RPMI7951 (cell line): ENCODE data around the gene PRKCSH. TPM values are rescaled to one million over a fixed set of nuclear protein-coding genes. Genes with fewer than 3 reads are reported as not detected.

Source experiments
- DNase-seq: peaks from one replicate; pipeline ENCODE4 v3.0.0-alpha.2; 2012; ENCODE audit warnings: low read depth
- total RNA-seq: library from RNA; depleted of rRNA; stranded (reverse); fragments of >200 nt; shearing (Covaris generic); gene quantifications from 2 replicates; pipeline ENCODE4 v1.2.3, GENCODE V29; 2014

PRKCSH gene
- total RNA-seq, 1 experiment from 2014 or later = 94.3 TPM

DNA sequence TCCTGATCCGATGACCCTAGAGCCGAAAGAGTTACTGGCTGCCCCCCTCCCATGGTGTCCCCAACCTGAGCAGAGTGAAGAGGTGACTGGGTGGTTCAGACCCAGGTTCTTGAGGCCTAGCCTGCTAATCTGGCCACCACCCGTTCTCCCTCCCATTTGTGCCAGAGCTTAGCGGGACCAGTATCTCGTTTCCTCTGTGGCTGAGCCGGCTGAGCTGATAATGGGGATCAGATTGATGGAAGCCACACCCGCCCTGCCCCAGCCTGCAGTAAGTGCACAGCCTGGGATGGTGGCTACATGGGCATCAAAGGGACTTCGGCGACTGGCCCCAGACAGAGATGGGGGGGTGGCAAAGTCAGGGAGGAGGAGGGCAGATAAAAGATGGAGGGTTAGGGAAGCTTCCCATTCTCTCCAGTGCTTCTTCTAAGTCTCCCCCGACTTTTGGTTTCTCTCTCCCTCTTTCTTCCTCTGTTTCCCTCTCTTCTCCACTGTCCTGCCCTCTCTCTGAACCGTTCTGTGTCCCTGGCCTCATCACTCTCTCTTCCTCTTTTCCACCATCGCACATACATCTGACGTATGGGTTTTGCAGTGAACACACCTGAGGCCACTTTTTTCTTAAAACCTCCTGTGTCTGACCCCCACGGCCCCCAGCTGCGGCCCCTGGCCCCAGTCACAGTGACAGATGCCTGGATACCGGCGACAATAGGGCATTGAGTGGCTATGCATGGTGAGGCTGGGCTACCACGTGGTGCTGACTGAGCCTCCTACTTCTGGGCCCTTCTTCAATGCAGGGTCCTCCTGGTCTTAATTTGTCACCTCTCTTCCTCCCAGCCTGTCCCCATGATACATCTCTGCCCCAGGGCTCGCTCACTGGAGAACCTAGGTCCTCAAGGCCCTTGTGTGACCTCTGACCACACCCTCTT is 43.0 kb downstream of the PRKCSH start:
- DNase-seq = no peak

DNA sequence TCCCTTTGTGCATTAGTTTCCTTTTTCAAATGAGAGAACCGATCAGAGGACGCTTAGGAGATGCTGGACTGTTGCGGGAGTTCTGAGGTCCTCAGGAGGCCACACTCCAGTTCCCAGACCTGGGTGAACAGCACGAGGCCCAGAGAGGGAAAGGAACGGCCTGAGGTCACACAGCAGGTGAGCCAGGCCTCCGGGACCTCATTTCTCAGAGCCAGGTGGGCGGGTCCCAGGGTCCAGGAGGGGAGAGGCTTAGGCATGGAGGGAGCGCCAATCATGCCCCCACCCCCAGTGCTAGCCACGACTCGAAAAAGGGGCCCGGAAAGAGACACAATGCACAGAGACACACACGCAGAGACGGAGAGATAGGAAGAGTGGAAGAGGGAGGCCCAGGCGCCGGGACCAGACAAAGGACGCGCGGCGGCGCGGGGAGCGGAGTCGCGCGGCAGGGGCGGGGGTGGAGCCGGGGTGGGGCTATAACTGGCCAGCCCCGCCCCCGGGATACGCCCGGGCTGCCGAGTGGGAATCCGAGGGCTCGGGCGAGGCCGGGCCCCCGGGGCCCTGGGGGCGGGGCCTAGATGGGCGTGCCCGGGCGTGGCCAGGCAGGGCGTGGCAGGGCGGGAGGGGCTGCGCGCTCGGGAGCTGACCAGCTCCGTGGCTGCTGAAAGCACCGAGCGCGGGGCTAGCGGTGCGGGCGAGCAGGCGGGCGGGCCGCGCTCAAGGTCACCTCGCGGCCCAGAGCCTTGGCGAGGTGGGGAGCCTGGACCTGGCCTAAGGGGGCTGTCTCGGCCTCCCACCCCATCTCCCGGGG is 43.9 kb downstream of the PRKCSH start:
- DNase-seq = peak; percentile 54

DNA sequence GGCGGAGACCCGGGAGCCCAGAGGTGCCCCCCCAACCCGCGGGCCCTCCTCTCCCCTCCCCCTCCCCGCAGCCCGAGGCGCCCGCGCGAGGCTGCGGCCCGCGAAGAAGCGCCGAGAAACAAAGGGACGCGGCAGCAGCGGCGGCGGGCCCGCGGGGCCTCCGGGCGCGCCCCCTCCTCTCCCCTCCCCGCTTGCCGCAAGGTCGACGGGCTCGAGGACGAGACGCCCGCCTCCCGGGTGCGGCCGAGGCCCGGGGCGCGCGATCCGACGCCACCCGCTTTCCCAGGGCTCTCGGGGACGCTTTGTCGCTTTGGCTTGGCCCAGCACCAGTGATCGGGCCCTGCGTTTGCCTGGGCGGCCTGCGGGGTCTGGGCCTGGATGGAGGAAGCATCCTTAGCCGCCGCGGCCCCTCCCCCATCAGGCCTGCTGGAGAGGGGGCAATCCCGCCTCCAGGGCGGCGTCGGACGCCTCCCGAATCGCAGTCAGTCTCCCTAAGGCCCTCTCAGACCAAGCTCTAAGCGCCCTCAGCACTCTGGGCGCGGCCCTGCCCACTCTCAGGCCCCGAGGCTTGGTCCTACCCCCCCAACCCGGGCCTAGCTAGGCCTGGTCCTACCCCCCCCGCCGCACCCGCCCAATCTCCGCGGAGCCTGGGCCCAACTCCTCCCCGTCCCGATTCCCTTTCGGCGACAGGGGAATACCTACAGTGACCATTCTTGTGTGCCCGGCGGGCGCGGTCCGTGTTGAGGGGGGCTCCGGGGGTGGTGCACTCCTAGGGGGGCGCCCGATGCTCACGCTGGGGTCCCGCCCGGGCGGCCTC is 44.7 kb downstream of the PRKCSH start:
- no peak for DNase-seq

DNA sequence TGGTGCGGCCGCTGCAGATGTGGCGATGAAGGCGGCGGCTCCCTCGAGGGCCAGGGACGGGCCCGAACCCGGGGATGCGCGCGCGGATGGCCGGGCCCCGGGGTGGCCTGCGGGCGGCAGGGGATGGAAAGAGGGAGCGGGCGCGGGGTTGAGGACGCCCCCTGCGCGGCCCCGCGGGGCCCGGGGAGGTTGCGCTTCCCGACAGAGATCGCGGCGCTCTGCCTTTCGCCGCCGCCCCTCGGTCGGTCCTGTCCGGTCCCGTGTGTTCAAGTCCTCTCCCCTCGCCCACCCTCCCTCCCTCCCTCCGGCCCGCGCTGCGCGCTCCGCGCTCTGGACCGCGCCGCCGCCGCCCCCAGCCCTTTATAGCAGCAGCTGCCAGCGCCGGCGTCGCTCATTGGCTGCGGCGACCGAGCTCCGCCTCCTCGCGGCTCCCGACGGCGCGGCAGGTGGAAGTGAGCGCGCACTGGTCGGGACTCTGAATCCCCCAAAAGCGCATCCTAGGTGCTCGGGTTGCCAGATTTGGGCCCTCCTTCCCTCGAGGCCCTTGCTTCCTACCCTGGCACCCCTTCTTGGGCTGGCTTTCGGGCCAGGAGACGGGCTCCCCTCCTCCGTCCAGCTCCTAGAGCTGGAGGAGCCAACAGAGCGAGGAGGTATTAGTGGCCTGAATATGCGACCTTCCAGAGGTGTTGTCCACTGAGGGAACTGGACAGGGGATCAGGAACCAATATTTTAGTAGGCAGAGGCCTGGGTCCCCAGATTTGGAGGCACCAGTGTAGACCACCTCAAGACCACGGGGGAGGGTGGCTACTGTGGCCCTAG is 45.5 kb downstream of the PRKCSH start, which contains the start of gene ELAVL3:
TSS of gene ELAVL3 (minus strand) at position 332 of the 819 bp plus-strand sequence. CDS start 438 bp downstream, outside the sequence.
- no peak for DNase-seq

DNA sequence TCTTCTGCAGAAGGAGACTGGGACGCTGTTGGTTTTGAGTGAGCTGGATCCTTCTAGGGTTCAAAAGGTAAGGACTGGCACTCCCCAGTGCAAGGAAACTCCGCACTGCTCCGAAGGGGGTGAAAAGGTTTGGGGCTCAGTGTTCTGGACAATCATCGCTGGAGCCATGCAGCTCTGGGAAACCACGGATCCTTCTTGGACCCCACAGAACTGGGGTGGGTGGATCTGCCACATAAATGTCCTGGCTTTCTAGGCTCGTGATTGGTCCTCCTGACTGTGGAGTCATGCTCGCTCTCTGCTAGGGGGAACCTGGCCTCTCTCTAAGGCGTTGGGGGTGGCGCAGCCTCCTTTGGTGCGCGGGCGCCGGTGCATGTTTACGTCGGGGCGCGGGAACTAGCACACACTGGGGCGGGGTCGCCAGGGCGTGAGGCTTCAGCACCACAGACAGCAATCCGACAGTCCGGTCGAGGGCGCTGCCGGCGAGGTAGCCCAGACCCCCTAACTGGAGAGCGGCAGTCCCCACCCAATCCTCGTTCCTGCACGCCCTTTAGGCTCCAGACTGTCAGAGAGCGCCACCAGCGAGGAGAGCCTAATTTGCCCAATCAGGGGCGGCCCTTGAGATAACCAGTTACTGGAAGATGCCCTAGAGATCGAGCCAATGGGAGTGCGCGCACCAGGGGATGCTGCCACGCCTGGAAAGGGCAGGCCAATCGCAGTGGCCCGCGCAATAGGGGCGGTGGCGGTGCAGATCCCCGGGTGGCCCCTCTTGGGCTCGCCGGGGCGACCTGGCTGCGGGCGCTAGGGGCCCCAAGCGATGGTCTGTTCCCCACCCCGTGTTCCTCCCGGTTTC is 46.3 kb downstream of the PRKCSH start:
- DNase-seq = peak; percentile 88

DNA sequence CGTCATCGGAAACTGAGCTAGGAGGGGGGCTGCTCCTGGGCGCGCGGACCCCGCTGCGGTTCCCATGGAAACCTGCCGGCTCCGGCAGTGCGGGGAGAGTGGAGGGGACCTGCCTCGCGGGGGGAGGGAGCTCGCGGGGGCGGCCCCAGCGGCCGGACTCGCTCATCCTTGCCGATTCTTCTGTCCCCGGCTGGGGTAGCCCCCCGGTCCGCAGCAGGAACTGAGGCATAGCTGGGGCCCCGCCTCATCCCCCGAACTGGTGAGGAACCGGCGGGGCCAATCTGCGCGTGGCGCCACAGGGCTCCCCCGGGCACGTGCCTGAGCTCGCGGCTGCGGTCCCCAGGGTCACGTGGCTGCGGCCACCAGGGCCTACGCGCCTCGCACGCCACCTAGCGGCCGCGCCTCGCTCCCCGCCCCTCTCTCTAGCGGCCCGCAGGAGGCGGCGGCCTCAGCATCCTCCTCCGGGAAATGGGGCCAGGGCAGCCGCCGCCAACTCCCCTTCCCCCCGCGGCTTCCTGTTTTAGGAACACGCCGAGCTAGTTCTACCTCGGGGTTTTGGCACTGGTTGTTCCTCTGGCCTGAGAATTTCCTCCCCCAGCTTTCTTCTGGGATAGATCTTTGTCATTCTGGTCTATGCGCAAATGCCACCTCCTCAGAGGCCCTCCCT is 47.1 kb downstream of the PRKCSH start:
- peak; percentile 74 for DNase-seq

DNA sequence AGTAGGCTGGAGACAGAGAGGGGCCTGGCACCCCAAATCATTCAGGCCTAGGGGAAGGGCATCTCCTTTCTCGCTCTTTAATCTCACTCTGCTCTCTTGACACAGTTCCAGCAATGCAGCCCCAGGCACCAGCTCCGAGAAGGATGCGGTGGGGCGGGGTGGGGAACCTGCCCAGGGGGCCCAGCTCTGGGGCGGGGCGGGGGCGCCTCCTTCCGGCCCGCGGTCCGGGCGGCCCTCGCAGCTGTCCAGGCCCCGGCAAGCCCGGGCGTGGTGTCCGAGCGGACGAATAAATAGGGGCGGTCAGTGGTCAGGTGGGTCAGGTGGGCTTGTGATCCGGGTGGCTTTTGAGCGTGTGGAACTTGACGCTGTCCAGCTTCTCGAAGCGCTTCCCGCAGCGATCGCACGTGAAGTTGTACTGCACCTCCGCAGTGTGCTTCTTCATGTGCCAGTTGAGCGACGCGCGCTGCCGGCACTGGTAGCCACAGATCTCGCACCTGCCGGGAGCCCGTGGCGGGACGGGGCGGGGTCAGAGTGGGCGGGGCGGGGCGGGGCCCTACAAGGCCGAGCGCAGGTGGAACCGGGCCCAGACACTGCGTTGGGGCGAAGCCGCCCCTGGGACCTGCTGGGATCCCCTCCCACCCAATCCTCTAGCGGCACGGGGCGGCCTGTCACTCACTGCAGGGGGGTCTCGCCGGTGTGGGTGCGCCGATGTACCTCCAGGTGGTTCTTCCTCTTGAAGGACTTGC is 48.1 kb downstream of the PRKCSH start:
- DNase-seq = no peak

DNA sequence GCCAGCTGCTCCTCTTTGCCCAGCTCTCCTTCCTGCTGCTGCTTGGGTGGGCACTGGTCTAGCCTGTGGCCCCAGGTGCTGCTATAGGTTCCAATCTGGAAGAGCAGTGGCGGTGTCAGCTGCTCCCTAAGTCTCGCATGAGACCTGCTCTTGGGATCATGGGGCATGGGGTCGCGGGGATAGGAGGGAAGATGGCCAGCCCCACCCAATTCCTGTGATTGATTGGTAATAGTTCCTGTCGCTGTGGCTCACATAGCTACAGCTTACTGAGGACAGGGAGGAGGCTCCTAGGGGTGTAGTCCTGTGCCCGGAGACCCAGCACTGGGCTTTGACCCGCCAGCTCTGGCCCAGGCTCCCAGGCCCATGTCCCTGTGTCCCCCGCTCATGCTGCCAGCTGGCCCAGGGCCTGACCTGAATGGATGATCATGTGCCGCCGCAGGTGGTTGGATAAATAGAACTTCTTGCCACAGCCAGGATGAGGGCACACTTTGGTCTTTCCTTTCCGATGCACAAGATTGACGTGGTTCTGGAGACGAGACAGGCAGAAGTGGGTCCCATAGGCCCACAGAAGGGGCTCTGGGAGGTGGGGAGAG is 49.9 kb downstream of the PRKCSH start:
- no peak for DNase-seq

DNA sequence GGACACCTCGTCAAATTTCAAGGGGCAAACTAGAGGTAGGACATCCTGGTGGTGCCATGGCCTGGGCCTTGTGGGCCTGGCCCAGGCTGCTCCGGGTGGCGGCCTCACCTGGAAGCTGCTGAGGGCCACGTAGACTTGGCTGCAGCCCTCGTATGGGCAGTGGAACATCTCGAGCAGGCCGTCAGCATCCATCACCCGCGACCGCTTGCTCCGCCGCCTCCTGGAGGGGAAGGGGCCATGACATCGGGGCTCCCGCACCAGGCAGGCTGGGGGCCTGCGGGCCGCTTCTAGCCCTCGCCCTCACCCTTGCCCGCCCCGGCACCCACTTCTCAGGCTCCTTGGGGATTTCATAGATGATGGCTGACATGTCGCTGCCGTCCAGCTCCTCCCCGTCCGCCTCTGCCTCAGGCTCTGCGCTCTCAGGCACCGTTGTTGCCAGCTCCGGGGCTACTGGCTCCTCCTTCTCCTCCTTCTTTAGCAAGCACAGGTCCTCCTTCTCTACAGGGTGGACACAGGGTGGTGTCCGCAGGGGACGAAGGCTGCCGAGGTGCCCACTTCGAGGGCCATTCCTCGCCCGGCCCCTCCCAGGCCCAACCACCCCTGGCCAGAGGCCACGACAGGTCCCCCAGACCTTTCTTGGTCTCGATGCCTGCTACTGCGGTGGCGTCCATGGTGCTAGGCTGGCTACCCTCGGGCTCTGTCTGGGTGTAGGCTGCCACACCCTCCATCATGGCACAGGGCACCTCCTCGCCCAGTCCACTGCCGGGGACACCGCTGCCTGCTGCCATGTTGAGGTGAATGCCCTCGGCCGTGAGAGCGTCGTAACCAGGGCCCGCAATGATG is 51.4 kb downstream of the PRKCSH start:
- DNase-seq = no peak

DNA sequence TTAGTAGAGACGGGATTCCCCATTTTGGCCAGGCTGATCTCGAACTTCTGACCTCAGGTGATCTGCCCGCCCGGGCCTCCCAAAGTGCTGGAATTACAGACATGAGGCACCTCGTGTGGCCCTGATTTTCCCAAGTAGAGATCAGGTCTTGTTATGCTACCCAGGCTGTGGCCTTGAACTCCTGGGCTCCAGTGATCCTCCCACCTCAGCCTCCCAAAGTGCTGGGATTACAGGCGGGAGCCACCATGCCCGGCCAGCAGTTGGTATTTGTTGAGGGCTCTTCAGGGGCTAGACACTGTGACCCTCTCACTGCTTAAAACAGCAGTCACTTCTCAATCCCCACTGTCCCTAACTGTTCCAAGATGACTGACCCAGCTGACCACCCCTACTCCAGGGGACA is 53.9 kb downstream of the PRKCSH start:
- no peak for DNase-seq

DNA sequence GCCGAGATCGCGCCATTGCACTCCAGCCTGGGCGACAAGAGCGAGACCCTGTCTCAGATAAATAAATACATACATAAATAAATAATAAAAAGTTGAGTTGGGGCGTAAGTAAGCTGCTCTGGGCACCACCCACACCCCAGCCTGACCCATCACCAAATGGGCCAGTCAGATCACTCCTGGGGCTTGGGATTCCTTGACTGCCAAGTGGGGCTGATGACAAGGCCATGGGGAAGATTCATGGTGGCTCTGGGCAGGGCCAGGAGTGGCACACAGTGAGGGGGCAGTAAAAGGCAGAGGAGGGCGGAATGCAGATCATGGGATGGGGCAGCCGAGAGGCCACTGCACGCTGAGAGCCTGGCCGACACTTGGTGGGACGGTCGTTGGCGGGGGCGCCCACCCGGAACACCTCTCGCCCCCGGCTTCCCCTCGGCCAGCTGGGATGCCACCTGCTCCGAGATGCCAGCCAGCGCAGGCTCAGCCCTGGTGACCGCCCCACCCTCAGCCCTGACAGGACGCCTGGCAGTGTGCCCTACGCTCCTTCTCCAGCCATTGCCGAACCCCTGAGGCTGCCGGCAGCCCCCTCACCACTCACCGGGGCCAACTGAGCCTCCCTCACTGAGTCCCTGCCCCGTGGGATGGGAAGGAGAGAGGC is 59.3 kb downstream of the PRKCSH start:
- no peak for DNase-seq

DNA sequence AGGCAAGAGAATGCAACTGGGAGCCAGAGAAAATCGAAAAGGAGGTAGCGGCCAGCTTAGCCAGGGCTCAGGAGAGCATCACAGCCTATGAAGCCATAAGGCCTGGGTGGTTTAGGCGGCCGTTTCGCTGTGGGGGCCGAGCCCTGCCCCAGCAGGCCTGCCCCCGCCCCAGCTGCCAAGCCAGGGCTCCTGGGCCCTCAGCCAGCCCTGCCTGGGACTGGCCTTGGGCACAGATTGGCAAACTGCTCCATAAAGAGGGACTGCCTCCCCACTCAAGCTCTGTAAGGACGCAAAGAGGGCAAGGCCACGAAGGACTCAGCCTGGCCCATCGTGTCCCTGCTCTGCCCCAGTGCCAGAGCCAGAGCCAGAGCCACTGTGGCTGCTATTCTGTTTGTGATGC is 60.0 kb downstream of the PRKCSH start:
- no peak for DNase-seq

DNA sequence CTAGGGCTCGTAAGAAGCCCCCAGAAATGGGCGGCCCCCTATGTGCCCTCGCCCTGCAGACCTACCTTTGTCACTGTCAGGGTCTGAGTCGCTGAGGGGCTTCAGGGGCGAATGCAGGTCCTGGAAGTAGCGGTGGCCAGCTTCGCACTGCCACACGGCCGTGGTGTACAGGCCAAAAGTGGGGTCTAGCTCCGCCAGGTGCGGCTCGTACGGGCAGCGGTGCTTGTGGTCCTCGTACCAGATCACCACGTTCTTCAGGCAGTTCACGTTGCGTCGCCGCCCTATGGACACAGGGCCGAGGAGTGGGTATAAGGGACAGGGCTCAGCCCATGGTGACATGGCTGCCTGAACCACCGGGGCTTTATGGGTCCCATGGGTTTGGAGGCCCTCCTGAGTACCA is 60.5 kb downstream of the PRKCSH start:
- no peak for DNase-seq

DNA sequence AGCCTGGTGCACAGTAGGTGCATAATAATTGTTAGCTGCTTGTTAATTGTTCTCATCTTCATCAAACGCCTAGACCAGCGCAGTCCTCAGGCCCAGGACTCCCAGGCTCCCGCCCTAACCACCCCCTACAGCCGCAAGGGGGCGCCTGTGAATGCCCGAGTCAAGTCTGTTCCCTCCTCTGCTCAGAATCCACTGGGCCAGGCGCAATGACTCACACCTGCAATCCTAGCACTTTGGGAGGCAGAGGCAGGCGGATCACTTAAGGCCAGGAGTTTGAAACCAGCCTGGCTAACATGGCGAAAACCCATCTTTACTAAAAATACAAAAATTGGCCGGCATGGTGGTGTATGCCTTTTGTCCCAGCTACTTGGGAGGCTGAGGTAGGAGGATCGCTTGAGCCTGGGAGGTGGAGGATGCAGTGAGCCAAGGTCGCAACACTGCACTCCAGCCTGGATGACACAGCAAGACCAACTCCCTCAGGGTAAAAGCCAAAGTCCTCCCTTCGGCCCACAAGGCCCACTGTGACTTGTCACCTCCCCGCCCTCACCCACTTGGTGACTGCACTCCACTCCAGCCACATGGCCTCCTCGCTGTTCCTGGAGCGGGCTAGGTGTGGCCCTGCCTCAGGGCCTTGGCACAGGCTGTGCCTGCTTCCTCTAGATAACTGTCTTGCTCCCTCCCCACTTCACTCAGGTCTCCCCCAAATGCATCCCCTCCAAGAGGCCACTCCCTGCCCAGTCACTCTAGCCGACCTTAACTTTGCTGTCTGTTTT is 61.1 kb downstream of the PRKCSH start:
- DNase-seq = peak; percentile 69

DNA sequence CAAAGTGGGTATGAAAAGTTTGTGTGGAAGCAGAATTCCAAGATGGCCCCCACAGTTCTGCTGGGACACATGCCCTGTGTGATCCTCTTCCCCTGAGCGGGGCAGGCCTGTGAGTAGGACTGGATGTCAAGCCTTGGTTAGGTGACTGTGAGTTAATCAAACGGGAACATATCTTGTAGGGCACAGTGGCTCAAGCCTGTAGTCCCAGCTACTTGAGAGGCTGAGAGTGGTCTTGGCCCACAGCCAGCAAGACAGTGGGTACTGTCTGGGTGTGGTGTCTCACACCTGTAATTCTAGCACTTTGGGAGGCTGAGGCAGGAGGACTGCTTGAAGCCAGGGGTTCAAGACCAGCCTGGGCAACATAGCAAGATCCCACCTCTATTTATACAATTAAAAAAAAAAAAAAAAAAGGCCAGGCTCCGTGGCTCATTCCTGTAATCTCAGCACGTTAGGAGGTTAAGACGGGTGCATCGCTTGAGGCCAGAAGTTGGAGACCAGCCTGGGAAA is 63.8 kb downstream of the PRKCSH start:
- DNase-seq = no peak

DNA sequence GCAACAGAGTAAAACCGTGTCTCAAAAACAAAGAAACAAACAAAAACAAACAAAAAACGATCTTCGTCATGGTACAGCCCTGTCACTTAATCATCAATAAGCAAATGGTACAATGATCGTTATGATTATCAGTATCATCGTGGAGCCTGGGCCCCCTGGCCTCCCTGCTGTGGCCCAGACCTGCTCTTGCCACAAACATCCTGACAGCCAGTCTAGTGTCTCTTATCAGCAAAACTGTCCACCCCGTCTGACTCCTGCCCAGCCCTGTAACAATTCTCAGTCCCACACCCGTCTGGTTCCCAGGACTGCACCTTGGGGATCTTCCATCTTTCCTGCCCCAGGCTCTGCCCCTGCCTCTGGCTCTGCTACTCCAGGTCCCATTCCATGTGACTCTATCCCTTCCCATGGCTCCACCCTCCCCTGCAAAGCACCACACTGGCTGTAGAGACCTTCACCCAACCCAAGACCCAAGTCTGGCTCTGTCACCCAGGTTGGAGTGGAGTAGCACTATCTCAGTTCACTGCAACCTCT is 64.5 kb downstream of the PRKCSH start:
- DNase-seq = no peak
